Retinal pigment epithelial cell (primary cell): ENCODE measurements around the gene SGCE.

Source experiments
- DNase-seq: peaks from one replicate; pipeline ENCODE4 v3.0.0-alpha.2; 2010; ENCODE audit warnings: low read depth
- H3K4me3 ChIP-seq: 2 replicates; pipeline ENCODE4 v1.5.1; 2011; ENCODE audit warnings: mild to moderate bottlenecking, low read length, control low read depth, moderate library complexity
- TF ChIP-seq, protein P1 (sequence below): conservative IDR thresholded peaks from 2 replicates; pipeline ENCODE4 v1.5.1; 2011; ENCODE audit warnings: low read depth, low read length, control low read depth, inconsistent platforms

The SGCE gene

DNA sequence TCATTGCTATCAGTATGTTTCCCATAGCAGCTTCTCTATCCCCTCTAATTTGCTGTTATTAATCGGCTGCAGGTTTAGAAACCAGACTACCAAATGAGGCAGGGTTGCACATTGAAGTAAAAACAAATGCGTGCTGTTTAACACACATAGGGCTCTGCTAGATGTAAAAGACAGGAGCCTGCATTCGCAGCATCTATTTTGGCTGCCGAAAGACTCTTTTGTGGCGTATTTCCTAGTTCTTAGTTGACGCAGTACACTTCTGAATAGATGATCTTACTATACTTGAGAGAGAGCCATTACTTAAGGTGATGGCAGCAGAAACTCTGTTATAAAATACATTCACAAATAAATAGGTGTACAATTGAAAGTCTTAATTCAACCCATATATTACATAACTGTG lies 21.4 kb downstream of the SGCE start:
- no peak for DNase-seq
- TF ChIP-seq, protein P1, sequence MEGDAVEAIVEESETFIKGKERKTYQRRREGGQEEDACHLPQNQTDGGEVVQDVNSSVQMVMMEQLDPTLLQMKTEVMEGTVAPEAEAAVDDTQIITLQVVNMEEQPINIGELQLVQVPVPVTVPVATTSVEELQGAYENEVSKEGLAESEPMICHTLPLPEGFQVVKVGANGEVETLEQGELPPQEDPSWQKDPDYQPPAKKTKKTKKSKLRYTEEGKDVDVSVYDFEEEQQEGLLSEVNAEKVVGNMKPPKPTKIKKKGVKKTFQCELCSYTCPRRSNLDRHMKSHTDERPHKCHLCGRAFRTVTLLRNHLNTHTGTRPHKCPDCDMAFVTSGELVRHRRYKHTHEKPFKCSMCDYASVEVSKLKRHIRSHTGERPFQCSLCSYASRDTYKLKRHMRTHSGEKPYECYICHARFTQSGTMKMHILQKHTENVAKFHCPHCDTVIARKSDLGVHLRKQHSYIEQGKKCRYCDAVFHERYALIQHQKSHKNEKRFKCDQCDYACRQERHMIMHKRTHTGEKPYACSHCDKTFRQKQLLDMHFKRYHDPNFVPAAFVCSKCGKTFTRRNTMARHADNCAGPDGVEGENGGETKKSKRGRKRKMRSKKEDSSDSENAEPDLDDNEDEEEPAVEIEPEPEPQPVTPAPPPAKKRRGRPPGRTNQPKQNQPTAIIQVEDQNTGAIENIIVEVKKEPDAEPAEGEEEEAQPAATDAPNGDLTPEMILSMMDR: no peak
- no peak overlapping the region for H3K4me3 ChIP-seq

DNA sequence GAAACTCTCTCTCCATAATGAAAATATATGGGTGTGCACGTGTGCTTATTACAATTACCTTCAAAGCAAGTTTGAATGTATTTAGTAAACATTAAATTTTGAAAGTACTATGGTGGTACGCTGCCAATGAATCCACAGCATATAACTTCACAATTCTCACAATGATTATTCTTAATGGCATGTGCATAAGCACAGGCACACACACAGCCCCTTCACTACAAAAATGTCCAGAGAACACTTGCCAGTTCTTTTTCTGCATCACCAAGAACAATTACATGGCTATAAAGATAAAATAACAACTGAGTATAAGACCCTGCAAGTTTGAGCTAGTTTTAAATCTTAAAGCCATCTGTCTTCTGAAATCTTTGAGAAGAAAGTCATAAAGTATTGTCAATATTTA lies 22.2 kb downstream of the SGCE start:
- DNase-seq: no peak
- TF ChIP-seq, protein P1: no peak
- no peak overlapping the region for H3K4me3 ChIP-seq

DNA sequence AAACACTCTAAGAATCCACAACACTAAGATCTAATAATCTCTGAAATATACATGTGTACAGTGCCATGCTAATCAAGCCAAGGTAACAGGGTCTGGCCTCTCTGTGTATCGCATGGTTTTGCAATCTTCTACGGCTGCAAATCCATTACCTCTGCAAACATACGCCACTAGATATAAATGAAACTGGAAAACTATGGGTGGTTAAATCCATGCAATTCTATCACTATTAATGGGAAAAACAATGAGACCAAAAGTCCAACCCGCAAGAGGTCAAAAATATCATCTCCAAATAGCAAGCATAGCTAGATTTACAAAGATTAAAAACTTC lies 23.0 kb downstream of the SGCE start:
- H3K4me3 ChIP-seq: no peak overlapping the region
- TF ChIP-seq, protein P1: no peak

DNA sequence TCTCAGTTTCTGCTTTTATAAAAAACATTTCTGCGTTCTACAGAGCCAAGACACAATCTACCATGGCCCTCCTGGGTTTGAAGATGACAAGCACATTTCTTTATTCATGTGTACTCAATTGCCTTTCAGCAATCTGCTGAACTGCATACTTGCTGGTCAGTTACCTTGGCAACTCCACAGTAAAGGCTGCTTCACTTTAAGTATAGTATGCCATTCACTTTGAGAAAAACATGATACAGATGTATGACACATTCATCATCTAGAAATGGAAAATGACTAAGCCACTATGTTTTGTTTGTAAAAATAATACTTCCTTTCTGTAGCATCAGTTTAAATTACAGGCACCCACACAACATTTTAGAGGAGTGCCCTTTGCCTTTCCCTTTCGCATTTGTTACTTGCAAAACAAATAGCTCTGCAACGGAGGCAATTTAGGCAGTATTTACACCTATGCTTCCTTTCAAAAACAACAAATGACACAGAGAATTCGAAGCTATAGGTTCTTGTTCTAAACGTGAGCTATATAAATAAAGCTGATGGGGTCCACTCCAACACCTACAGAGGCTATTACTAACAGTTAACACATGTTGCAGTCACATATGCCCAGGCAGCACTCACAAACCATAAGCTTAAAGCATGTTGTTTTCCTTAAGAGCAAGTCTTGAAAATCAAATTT lies 23.5 kb downstream of the SGCE start:
- TF ChIP-seq, protein P1: no peak
- DNase-seq: peak; percentile 58
- H3K4me3 ChIP-seq: no peak overlapping the region

More for the DNA sequence above, 23.0 kb downstream of the SGCE start:
- DNase-seq: no peak

DNA sequence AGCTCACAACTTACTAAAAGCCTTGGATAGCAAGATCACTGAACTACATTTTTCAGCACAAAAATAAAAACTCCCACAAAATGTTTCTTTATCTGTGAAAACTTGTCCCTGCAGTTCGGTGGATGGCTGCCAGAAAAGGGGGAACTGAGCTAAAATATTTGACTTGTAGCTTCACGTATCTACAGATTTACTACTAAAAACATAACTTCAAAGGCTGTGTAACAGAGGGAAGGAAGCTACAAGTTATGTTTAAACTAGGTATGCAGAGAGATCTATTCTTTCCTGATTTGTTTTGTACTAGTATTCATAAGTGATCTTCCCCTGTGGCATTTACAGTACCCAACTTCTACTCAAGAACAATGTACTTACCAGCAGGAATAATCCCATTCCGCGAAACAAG lies 25.1 kb downstream of the SGCE start:
- no peak for DNase-seq
- TF ChIP-seq, protein P1: no peak
- H3K4me3 ChIP-seq: no peak overlapping the region

DNA sequence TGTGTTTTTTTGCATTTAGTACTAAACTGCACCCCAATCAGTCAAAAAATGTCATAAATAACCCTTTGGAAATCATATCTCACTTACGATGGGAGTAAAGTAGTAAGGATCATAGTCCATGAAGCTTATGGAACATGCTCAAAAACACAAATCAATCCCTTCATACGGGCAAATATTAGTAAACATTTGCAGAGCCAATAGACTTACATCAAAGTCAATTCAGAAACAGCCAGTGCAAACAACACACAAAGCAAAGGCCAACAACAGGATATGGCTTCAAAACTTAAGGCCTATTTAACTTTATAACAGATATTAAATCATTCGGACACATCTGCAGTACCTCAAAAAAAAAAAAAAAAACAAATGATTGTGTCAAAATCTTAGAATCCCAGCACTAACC lies 32.1 kb downstream of the SGCE start:
- H3K4me3 ChIP-seq: no peak overlapping the region
- TF ChIP-seq, protein P1: no peak
- no peak for DNase-seq

DNA sequence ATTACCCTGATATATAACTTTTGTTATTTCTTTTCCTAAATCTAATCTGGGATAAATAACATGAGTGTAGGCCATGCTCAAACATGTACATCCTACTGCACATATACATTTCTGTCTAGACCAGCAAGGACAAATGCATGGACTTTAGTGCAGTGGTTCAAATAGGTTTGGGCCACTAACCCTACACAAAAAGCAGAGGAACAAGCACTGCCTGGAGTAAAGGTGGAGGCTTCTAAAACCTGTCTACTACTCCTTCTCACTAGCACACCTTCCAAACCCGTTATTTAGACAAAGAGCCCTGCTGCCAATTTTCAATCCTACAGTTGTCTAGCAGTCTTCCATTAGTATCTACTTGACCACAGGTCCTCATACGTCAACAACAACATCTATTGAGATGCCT lies 34.8 kb downstream of the SGCE start:
- no peak overlapping the region for H3K4me3 ChIP-seq
- DNase-seq: no peak
- TF ChIP-seq, protein P1: no peak
